Activated T-helper 9 cell treated with anti-CD3 and anti-CD28 coated beads, Interleukin-2, amount 50 U/mL, for 16 hours (primary cell): ENCODE results near the gene NHERF2.

Source experiments
- DNase-seq: peaks from one replicate; pipeline ENCODE4 v3.0.0-alpha.2; 2020; ENCODE audit warnings: low read depth

Gene NHERF2

GRCh38 chr16:1991135-1991551, 35.6 kb upstream of the NHERF2 start:
- DNase-seq = no peak

- DNase-seq = no peak
Measured at GRCh38 chr16:1991588-1991947, 35.1 kb upstream of the NHERF2 start.

- peak; percentile 99 for DNase-seq
Measured at GRCh38 chr16:1991948-1992703, 34.6 kb upstream of the NHERF2 start.

GRCh38 chr16:1992704-1993317, 33.9 kb upstream of the NHERF2 start:
- DNase-seq = no peak

GRCh38 chr16:1993731-1994131, 33.0 kb upstream of the NHERF2 start:
- DNase-seq = no peak

GRCh38 chr16:1997494-1998359, 29.0 kb upstream of the NHERF2 start:
- no peak for DNase-seq

GRCh38 chr16:1998360-1998835, 28.3 kb upstream of the NHERF2 start:
- no peak for DNase-seq

GRCh38 chr16:1998852-1999801, 27.6 kb upstream of the NHERF2 start:
- DNase-seq = no peak

- no peak for DNase-seq
Measured at GRCh38 chr16:1999866-2000514, 26.7 kb upstream of the NHERF2 start.

GRCh38 chr16:2001035-2001434, 25.7 kb upstream of the NHERF2 start:
- no peak for DNase-seq

GRCh38 chr16:2001456-2002355, 25.0 kb upstream of the NHERF2 start:
- no peak for DNase-seq

- no peak for DNase-seq
Measured at GRCh38 chr16:2002406-2003230, 24.1 kb upstream of the NHERF2 start.

GRCh38 chr16:2003231-2003826, 23.4 kb upstream of the NHERF2 start:
- no peak for DNase-seq

GRCh38 chr16:2003827-2004641, 22.7 kb upstream of the NHERF2 start:
- peak; percentile 82 for DNase-seq

GRCh38 chr16:2004795-2005517, 21.7 kb upstream of the NHERF2 start:
- DNase-seq = no peak

- no peak for DNase-seq
Measured at GRCh38 chr16:2005646-2006045, 21.1 kb upstream of the NHERF2 start.

- DNase-seq = no peak
Measured at GRCh38 chr16:2006317-2006716, 20.4 kb upstream of the NHERF2 start.
